Iris pigment epithelial cell (primary cell): ENCODE results near the gene ELK3.

Experiments
- DNase-seq: peaks from one replicate; pipeline ENCODE4 v3.0.0-alpha.2; 2011; ENCODE audit warnings: low read depth

The ELK3 gene

GRCh38 chr12:96193725-96194575 is at the start of gene ELK3:
ELK3 (plus strand) TSS chr12:96194375.
- DNase-seq: peak; percentile 78

- DNase-seq: no peak
Measured at GRCh38 chr12:96146747-96147146, 47.4 kb upstream of the ELK3 start.

GRCh38 chr12:96150442-96150841 is 43.7 kb upstream of the ELK3 start:
- DNase-seq: no peak

- DNase-seq: no peak
Measured at GRCh38 chr12:96152164-96152563, 42.0 kb upstream of the ELK3 start.

- DNase-seq: no peak
Measured at GRCh38 chr12:96153131-96153725, 40.9 kb upstream of the ELK3 start.

GRCh38 chr12:96155181-96155580 is 39.0 kb upstream of the ELK3 start:
- no peak for DNase-seq

GRCh38 chr12:96155781-96156180 is 38.4 kb upstream of the ELK3 start:
- DNase-seq: no peak

GRCh38 chr12:96156211-96156610 is 38.0 kb upstream of the ELK3 start:
- no peak for DNase-seq

- DNase-seq: no peak
Measured at GRCh38 chr12:96157427-96157826, 36.7 kb upstream of the ELK3 start.

GRCh38 chr12:96164951-96165811 is 29.0 kb upstream of the ELK3 start:
- DNase-seq: no peak

GRCh38 chr12:96166765-96167164 is 27.4 kb upstream of the ELK3 start:
- DNase-seq: no peak

GRCh38 chr12:96167492-96167891 is 26.7 kb upstream of the ELK3 start:
- DNase-seq: no peak

GRCh38 chr12:96170328-96170727 is 23.8 kb upstream of the ELK3 start:
- no peak for DNase-seq

- DNase-seq: no peak
Measured at GRCh38 chr12:96170762-96171161, 23.4 kb upstream of the ELK3 start.

GRCh38 chr12:96171905-96172304 is 22.3 kb upstream of the ELK3 start:
- no peak for DNase-seq

GRCh38 chr12:96172981-96173380 is 21.2 kb upstream of the ELK3 start:
- no peak for DNase-seq

GRCh38 chr12:96176575-96176974 is 17.6 kb upstream of the ELK3 start:
- DNase-seq: no peak

GRCh38 chr12:96177013-96177412 is 17.2 kb upstream of the ELK3 start:
- DNase-seq: peak; percentile 80

- no peak for DNase-seq
Measured at GRCh38 chr12:96183734-96184370, 10.3 kb upstream of the ELK3 start.

GRCh38 chr12:96185914-96186313 is 8.3 kb upstream of the ELK3 start:
- no peak for DNase-seq

- DNase-seq: no peak
Measured at GRCh38 chr12:96186607-96187301, 7.4 kb upstream of the ELK3 start.

GRCh38 chr12:96187956-96188355 is 6.2 kb upstream of the ELK3 start:
- no peak for DNase-seq
